ENCODE data around the gene TP53TG5.
"Not testable (repeated sequence)": the region's sequence is repeated elsewhere in the genome, so short reads cannot be mapped to it uniquely, and the experiment has no call there.

Gene TP53TG5

DNA sequence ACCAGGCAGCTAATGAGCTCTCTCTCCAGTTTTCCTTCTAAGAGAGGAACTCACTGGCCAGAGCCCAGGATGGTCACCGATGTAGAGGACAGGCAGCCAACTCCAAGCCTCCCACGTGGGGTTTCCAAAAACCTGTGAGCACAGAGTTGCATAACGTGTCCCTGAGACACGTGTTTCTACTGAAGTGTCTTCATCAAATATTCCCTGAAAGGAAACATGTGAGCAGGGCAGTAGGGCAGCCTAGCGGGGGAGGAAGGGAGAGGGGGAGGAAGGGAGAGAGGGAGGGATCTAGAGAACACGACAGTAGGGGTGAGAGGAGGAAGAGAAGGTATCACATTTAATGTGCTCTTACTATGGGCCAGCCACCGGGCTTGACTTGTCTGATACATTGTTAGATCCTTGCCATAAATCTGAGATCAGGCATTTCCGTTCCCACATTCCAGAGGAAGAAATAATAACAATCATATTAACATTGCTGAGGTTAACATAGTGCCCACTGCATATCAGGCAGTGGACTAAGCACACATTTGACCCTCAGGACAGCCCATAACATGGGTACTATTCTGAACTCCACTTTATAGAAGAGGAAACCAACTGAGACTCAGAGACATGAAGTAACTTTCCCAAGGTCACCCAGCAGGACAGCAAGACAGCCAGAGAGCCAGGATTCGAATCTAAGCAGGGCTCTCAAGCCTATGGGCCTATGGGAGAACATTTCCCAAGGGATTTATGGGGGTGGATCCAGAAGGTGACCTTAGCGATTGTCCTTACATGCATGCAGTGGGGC, 19.6 kb downstream of the TP53TG5 start:
- peak in 1 of 2 experiments; percentile 72 for DNase-seq (ENCODE audit: low read depth in 1 of 2, low spot score in 1 of 2)
- in situ Hi-C loops (cut with HindIII; ENCODE audit: low pct_unique_long_range_greater_than_20kb, low sequenced_read_pairs): no loop called here

GRCh38 chr20:45355209-45356084, 22.7 kb downstream of the TP53TG5 start:
- DNase-seq (ENCODE audit: low read depth in 1 of 2, low spot score in 1 of 2): no peak
- TF ChIP-seq JUND (IDR thresholded peaks at IDR 0.05; ENCODE audit: low read depth): no peak
- in situ Hi-C loops (cut with HindIII; ENCODE audit: low pct_unique_long_range_greater_than_20kb, low sequenced_read_pairs): no loop called here

More for the DNA sequence above, 19.6 kb downstream of the TP53TG5 start:
- no peak for TF ChIP-seq JUND (IDR thresholded peaks at IDR 0.05; ENCODE audit: low read depth)

- no peak for TF ChIP-seq JUND (IDR thresholded peaks at IDR 0.05; ENCODE audit: low read depth)
- DNase-seq (ENCODE audit: low read depth in 1 of 2, low spot score in 1 of 2): peak in 1 of 2 experiments; percentile 38
- in situ Hi-C loops (cut with HindIII; ENCODE audit: low pct_unique_long_range_greater_than_20kb, low sequenced_read_pairs): no loop called here
These were observed 23.5 kb downstream of the TP53TG5 start for GRCh38 chr20:45354423-45355208.

DNA sequence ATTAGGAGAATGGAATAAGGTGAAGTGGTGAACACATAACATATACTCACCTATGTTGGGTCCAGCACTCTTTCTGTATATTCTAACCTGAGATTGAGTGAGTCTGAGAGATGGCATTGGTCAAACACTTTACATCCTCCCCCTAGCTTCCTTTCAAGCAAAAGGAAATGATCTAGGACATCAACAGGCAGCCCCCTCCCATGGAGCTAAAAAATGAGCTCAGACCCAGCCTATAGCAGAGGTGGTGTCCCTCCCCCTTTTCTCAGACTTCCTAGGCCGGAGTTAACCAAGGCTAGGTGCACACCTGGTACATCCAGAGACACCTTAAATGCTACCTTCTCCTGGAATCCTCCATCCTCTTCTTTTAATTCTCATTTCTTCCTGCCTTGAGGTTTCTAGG, 24.4 kb downstream of the TP53TG5 start:
- no peak for TF ChIP-seq JUND (IDR thresholded peaks at IDR 0.05; ENCODE audit: low read depth)
- in situ Hi-C loops (cut with HindIII; ENCODE audit: low pct_unique_long_range_greater_than_20kb, low sequenced_read_pairs): no loop called here
- DNase-seq (ENCODE audit: low read depth in 1 of 2, low spot score in 1 of 2): no peak

GRCh38 chr20:45352729-45353128, 25.4 kb downstream of the TP53TG5 start:
- DNase-seq (ENCODE audit: low read depth in 1 of 2, low spot score in 1 of 2): no peak
- in situ Hi-C loops (cut with HindIII; ENCODE audit: low pct_unique_long_range_greater_than_20kb, low sequenced_read_pairs): no loop called here
- TF ChIP-seq JUND (IDR thresholded peaks at IDR 0.05; ENCODE audit: low read depth): no peak

GRCh38 chr20:45350795-45351194, 27.3 kb downstream of the TP53TG5 start:
- in situ Hi-C loops (cut with HindIII; ENCODE audit: low pct_unique_long_range_greater_than_20kb, low sequenced_read_pairs); DNase-seq (ENCODE audit: low read depth in 1 of 2, low spot score in 1 of 2): not testable (repeated sequence)

DNA sequence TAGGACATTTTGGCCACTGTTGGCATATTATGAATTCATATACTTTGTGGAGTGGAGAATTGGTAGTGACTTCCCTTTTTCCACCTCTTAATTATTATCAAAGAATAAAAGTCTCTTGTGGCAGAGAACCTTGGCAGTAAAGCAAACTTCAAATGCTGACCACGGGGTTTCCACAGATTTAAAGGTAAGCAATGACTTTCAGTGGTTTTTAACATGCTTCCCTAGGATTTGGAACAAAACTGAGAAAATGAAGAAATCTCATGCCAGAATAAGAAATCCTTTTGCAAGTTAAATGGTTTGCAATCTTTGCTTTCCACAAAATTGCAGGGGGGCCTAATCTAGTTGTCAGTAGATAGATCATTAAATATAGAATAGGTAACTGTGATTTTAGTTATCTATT, 27.9 kb downstream of the TP53TG5 start:
- no peak for TF ChIP-seq JUND (IDR thresholded peaks at IDR 0.05; ENCODE audit: low read depth)
- no peak for DNase-seq (ENCODE audit: low read depth in 1 of 2, low spot score in 1 of 2)
- in situ Hi-C loops (cut with HindIII; ENCODE audit: low pct_unique_long_range_greater_than_20kb, low sequenced_read_pairs): no loop called here

GRCh38 chr20:45347936-45348778, 30.0 kb downstream of the TP53TG5 start, which contains the start of gene SDC4:
Gene SDC4, minus strand, starts transcription at chr20:45348424. Its CDS starts 40 bp downstream, at chr20:45348384.
- DNase-seq (ENCODE audit: low read depth in 1 of 2, low spot score in 1 of 2): peak; percentile 80 to 82

DNA sequence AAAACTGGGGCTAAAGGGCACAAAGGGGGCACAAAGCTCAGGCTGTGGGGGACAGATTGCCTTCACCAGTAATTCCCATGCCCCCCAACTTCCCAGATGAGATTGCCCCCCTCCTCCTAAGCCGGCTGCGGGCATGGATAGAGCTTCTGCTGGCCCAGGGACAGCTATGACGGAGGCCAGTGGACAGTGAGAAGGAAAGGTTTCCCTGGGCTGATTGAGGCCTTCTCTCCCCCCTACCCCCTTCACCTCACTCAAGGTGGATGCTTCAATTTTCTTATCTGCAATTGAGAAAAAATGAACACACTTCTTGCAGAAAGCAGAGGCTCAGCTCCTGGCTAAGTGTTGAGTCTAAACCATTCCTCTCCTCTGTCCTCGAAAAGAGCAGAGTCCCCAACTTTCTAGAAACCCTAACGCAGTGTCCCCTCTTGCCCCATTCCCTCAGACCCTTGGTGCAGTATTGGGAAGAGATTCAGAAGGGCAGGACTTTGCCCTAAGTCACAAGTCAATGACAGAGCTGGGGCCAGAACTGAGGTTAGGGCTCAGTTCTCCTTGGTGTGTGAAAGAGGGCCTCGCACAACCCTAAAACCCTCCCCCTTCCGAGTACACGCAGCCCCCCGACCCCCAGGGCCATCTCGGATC, 30.7 kb downstream of the TP53TG5 start:
- in situ Hi-C loops (cut with HindIII; ENCODE audit: low pct_unique_long_range_greater_than_20kb, low sequenced_read_pairs): no loop called here
- DNase-seq (ENCODE audit: low read depth in 1 of 2, low spot score in 1 of 2): no peak
- TF ChIP-seq JUND (IDR thresholded peaks at IDR 0.05; ENCODE audit: low read depth): no peak

More at GRCh38 chr20:45347936-45348778, 30.0 kb downstream of the TP53TG5 start, which contains the start of gene SDC4:
- in situ Hi-C loops (cut with HindIII; ENCODE audit: low pct_unique_long_range_greater_than_20kb, low sequenced_read_pairs): no loop called here
- TF ChIP-seq JUND (IDR thresholded peaks at IDR 0.05; ENCODE audit: low read depth): no peak

- no peak for TF ChIP-seq JUND (IDR thresholded peaks at IDR 0.05; ENCODE audit: low read depth)
- DNase-seq (ENCODE audit: low read depth in 1 of 2, low spot score in 1 of 2): no peak
- in situ Hi-C loops (cut with HindIII; ENCODE audit: low pct_unique_long_range_greater_than_20kb, low sequenced_read_pairs): no loop called here
These were observed 31.3 kb downstream of the TP53TG5 start for GRCh38 chr20:45346851-45347250.

GRCh38 chr20:45346291-45346718, 31.8 kb downstream of the TP53TG5 start:
- DNase-seq (ENCODE audit: low read depth in 1 of 2, low spot score in 1 of 2): no peak
- in situ Hi-C loops (cut with HindIII; ENCODE audit: low pct_unique_long_range_greater_than_20kb, low sequenced_read_pairs): no loop called here
- TF ChIP-seq JUND (IDR thresholded peaks at IDR 0.05; ENCODE audit: low read depth): no peak

Measured in T47D (cell line).